OCI-LY3 (cell line): Measurements from ENCODE around the gene PLCB1.

ENCODE experiments used
- CTCF ChIP-seq: fragments of 200-600, 300-600 bp; sonication (generic); IDR thresholded peaks from 2 replicates; pipeline ENCODE4 v1.5.1; 2014; ENCODE audit warnings: antibody characterized with exemption, low read length, low read depth
- EZH2phosphoT487 ChIP-seq: fragments of 200-600 bp; shearing (Covaris generic); IDR thresholded peaks from 2 replicates; pipeline ENCODE4 v1.6.1; 2018; ENCODE audit warnings: antibody characterized with exemption, mixed run types, low read depth

- TF ChIP-seq CTCF (no peak), EZH2phosphoT487 (no peak)
Observed at GRCh38 chr20:8373579-8373978, 241.5 kb downstream of the PLCB1 start.
